GM12801 (cell line): ENCODE data around the gene PSD4.

Experiments used
- CTCF ChIP-seq: IDR thresholded peaks from one replicate; pipeline ENCODE4 v1.5.1; 2011; ENCODE audit warnings: control low read depth; ENCODE audit not compliant: insufficient read length; ENCODE audit errors: extremely low read depth

PSD4 gene

GRCh38 chr2:113211226-113212105 lies 37.7 kb downstream of the PSD4 start:
- TF ChIP-seq CTCF = no peak

- no peak for TF ChIP-seq CTCF
Observed at GRCh38 chr2:113212245-113213060, 38.7 kb downstream of the PSD4 start.

GRCh38 chr2:113213061-113213930 lies 39.5 kb downstream of the PSD4 start:
- TF ChIP-seq CTCF = no peak

GRCh38 chr2:113214141-113214540 lies 40.4 kb downstream of the PSD4 start:
- no peak for TF ChIP-seq CTCF

GRCh38 chr2:113215056-113215455 lies 41.3 kb downstream of the PSD4 start:
- TF ChIP-seq CTCF = no peak

GRCh38 chr2:113216321-113216720 lies 42.5 kb downstream of the PSD4 start:
- TF ChIP-seq CTCF = no peak
